Left lobe of liver (tissue), 2 donors: ENCODE measurements around the gene FNDC11. TPM values are rescaled to one million over a fixed set of nuclear protein-coding genes. Genes with fewer than 3 reads are reported as not detected.
A peak's percentile ranks its signal among the peaks of the same experiment; 100 is the strongest.

Source experiments
- ATAC-seq: fragments of 200-7000 bp; cut with Tn5 transposase; one replicate; pipeline ENCODE4 v1.9.1; 2020; ENCODE audit warnings: mild to moderate bottlenecking, moderate library complexity
- DNase-seq: peaks from one replicate; pipeline ENCODE4 v3.0.0-alpha.2; 2020; ENCODE audit warnings: low spot score
- total RNA-seq: library from RNA; stranded (reverse); gene quantifications from one replicate; pipeline ENCODE4 v1.2.1, GENCODE V29; 2021
- donor health status: DM: no; HTN: no; CAD: no; lungs with moderate emphysema.
- donor health status: DM: no; HTN: yes; CAD: no.

FNDC11 gene
- total RNA-seq, 1 donor from 2014 or later: not detected

GRCh38 chr20:63577317-63577894, 23.4 kb downstream of the FNDC11 start:
- peak; percentile 68 for ATAC-seq
- peak; percentile 91 for DNase-seq

- ATAC-seq: no peak
- no peak for DNase-seq
These were observed 24.5 kb downstream of the FNDC11 start for GRCh38 chr20:63578224-63579016.

DNA sequence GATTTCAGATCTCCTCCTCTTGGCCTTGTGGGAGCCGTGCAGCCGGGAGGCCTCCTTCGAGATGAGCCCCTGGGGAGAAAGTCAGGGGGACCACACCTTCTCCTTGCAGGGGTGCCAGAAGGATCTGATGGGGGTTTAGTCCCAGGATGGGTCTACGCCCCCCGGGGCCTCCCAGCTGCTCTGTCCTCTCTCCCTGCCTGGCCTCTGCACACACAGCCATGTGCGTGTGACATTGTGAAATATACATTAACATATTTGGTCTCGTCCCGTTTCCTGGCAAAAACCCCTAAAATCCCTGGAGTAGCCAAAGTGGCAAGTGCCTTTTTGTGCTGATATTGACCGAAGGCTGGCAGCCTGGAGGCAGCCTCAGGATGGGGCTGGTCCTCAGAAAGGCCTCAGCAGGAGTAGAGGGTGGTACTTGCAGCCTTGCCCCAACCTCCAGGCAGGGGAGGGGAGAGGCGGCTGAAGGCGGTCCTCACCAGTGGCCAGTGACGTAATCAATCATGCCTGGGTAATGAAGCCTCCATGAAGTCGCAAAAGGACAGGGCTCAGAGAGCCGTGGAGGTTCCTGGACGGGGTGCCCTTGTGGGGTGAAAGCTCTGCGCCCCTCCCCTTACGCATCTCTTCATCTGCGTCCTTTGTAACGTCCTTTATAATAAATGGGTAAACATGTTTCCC, 25.2 kb downstream of the FNDC11 start:
- DNase-seq (no peak), ATAC-seq (no peak)

DNA sequence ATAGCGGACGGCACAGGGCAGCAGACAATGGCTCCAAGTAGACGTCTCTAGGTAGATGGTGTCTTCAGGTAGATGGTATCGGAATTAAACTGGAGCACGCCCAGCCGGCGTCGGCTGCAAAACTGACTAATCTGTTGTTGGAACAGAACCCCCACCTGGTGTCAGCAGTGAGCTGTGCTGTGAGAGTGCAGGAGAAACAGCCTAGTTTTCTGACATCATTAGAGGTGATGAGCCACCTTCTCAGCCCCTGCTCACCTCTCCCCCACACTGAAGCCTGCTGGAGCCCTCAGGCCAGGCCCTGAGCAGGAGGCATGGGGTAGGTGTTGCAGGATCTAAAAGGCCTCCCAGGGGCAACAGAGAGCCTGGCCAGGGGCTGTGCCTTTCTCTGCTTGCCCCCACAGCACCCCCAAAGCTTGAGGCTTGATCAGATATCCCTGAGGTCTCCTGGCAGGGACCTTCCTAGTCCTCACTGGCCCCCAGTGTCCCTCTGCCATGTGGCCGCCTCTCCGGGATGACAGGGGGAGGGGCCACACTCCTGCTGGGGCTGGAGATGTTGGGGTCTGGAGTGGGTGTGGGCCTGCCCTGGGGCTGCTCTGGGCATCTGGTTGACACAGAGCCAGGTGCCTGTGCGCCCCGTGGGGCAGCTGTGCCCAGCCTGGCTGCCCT, 27.0 kb downstream of the FNDC11 start:
- peak; percentile 71 for ATAC-seq

DNA sequence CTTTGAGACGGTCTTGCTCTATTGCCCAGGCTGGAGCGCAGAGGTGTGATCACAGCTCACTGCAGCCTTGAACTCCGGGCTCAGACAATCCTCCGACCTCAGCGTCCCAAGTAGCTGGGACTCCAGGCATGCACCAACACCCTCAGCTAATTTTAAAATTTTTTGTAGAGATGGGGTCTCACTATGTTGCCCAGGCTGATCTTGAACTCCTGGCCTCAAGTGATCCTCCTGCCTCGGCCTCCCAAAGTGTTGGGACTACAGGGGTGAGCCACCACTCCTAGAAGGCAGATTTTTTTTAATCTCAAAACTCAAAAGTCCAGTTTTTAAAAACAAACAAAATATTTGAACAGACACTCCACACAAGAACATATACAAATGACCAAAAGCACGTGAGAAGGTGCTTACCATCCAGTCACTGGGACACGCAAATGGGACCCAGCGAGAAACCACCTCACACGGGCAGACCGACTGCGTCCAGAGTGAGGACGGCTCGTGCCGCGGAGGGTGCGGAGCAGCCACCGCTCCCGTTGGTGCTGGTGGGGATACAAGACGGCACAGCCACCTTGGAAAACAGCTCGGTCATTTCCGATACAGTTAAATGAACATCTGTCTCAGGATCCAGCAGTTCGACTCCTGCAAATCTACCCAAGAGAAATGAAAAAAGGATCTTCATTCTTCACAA, 28.6 kb downstream of the FNDC11 start:
- no peak for DNase-seq
- no peak for ATAC-seq

More for the DNA sequence above, 27.0 kb downstream of the FNDC11 start:
- DNase-seq: no peak

GRCh38 chr20:63585616-63586565, 31.9 kb downstream of the FNDC11 start:
- ATAC-seq (no peak), DNase-seq (no peak)

GRCh38 chr20:63586797-63587196, 32.8 kb downstream of the FNDC11 start:
- DNase-seq: no peak

DNA sequence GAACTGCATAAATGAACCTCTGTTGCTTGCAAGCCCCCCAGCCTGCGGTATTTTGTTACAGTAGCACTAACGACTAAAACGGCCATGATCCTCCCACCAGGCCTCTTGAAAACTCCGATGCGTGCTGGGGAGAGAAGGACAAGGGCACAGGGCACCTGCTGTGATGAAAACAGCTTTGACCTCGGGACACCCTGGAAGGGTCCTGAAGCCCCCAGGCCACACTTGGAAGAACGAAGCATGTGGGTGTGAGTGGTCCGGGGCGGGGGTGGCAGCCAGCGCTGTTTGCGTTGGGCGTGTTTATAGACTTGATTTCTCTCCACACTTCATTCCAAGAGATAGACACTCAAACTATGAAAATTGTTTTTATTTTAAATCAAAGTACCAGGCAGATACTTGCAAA, 33.3 kb downstream of the FNDC11 start:
- no peak for ATAC-seq

More at GRCh38 chr20:63586797-63587196, 32.8 kb downstream of the FNDC11 start:
- ATAC-seq: no peak

DNA sequence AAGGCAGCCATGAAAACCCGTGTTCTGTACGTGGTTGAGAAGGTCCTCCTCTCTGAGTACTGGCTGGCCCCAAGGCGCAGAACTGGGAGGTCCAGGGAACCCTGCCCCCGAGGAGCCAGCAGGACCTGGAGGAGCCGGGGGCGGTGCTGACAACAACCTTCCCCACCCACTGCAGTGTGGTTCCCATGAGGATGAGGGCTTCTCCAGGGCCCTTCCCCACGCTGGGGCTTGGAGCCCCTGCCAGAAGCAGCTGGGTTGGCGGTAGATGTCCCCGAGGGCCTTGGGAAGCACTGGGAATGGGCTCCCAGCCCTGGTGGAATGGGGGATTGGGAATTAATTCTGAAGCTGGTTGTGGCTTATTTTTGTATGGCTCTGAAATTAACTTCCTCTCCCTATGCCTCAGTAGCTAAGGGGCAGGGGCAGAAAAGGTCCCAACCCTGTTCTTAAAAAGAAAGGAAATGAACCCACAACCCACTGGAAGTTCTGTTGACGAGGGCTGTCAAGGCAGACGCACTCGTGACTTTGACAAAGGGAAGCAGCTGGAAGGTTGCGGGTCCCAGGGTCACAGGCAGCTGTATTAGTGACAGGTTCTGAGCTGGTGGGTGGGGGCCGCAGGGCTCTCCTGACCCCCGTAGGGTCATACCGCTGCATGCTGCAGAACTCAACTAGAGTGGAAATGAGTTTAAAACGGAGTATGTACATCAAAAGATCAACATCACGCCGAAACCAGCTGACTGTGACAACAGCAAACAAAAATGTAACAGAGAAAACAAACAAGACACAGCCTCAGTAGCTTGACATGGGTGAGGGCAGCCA, 34.0 kb downstream of the FNDC11 start:
- peak; percentile 13 for ATAC-seq
- no peak for DNase-seq

More for the DNA sequence above, 33.3 kb downstream of the FNDC11 start:
- DNase-seq: no peak

DNA sequence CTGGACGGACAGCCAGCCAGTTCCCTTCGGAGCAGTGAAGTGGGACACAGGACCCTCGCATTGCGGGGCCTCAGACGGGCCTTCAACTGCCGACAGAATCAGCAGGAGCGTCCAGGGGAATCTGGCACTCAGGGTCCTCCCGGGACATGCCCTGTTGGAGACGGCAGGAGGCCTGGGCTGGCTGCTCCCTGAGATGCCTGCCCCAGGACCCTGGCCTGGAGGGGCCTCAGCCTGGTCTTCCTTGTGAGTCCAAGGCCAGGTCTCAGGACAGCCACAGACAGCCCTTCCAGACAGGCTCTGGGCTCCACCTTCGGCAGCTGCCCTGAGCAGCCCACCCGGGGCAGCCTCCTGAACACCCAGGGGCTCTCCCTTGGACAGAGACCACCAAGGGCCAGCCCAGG, 34.7 kb downstream of the FNDC11 start:
- no peak for DNase-seq
- ATAC-seq: peak; percentile 10

DNA sequence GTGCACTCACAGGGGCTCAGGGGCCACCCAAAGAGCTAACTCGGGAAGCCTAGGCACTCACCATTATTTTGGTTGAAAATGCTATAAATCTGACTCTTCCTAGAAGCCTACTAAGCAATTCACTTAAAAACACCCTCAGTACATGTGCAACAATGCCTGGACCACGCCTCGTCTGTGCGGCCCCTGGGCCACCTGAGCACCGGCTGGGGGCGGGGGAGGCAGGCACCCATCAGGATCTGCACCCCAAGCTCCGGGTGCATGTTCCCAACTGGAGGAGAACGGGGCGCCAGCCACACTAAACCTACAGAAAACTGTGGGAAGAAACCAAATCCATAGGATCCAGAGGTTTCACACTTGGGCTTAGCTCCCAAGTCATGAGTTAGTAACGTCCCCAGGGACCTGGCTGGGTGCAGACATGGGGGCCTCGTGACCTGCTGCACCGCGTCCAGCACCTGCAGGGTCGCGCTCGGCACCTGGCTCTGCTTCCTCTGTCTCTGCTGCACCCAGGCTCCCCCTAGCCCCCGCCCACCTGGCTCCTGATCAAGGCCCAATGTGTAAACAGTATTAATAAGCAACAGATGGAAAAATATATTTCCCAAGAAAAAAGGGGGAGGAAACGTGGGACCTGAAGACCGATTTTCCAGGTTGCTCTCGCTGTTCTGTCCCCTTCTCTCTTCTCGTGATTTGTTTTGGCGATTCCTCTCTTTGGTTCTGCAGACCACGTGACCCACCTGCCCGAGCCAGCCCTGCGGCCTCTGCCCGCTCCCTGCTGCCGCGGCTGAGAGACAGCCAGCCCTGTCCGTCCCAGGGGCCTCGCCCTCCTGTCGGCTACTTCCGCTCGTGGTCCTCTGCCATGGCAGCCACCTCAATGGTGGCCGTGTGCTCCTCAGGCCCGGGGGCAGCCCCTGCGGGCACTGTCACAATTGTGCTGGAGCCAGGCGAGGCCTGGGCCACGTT, 35.6 kb downstream of the FNDC11 start:
- no peak for ATAC-seq
- no peak for DNase-seq

DNA sequence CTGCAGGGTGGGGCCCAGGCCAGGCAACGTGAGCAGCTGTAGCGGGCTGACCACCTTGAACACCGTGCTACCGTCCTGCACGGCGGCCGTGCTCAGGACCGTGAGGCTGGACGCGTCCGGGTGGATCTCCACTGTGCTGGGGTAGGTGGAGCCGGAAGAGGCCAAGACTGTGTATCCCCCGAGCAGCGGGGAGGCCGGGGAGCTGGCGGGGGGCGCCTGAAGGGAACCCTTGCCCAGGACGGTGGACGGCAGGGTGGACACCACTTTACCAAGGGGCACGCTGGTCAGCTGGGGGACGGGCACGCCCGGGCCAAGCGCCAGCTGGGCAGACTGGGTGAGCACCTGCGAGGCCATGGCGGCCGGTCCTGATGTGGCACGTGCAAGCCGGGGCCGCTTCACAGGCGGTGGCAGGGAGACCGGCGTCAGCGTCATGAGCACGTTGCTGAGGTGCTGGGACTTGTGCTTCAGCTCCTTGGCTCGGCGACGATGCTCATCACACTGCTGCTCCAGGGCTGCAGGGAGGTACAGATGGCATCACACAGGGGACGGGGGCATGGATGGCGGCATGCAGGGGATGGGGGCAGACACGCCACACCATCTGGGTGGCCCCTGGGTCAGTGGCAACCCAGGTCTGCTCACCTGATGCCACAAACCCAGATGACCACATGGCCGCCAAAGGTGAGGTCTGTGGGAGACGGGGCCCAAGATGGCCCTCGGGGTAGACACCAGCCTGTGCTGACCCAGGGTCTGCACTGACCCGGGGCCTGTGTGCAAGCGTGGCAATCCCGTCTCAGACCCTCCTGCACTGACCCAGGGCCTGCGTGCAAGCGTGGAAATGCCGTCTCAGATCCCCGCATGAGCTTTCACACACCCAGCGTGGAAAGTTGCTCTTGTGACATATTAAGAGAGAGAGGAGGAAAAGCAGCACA, 36.5 kb downstream of the FNDC11 start:
- DNase-seq: no peak
- no peak for ATAC-seq

- ATAC-seq (no peak), DNase-seq (no peak)
These were observed 37.2 kb downstream of the FNDC11 start for GRCh38 chr20:63591147-63591533.

GRCh38 chr20:63591786-63592355, 37.9 kb downstream of the FNDC11 start:
- DNase-seq (no peak), ATAC-seq (no peak)

DNA sequence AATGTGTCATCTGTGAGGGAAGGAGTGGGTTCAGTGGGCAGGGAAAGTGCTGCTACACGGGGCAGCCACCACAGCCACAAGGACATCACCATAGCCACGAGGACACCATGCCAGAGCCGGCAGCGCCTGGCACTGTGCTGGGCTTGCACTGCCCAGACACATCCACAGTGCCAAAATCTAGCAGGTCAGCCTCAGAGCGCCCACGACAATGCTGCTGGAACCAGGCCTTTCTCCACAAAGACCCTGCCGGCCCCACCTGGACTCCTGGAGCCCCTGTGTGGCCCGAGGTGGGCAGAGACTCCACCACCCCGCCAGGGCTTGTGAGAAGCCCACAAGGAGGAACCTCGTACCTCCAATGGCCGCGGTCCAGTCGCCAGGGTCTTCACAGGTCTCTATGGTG, 38.7 kb downstream of the FNDC11 start:
- DNase-seq (no peak), ATAC-seq (no peak)

GRCh38 chr20:63594043-63594561, 40.1 kb downstream of the FNDC11 start:
- DNase-seq (no peak), ATAC-seq (no peak)
